ENCODE data around the gene HTR1B. TPM values are rescaled to one million over a fixed set of nuclear protein-coding genes. Genes with fewer than 3 reads are reported as not detected.

HTR1B gene
- total and polyA plus RNA-seq, 2 donors (not counting 3 experiments of a cell fraction or from before 2014, with no cell fraction given), result 57.5 to 68.7 TPM

DNA sequence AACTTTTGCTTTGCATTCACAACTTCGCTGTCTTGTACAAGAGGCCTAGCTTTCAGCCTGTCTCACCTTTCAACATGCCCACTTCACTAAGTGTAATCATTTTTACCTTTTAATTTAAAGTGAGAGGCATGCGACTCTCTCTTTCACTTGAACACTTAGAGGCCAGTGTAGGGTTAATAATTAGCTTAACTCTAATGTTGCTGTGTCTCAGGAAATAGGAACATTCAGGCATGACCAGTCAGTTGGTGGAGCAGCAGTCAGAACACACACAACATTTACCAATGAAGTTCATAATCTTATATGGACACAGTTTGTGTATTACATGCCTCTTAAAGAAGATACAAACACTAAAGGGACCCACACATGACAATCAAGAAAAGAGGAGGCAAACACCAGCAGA lies 47.6 kb downstream of the HTR1B start:
- DNase-seq (ENCODE audit: low read depth, low spot score) (no peak), FAIRE-seq (no peak)
- Histone ChIP-seq H3K4me1 (ENCODE audit: control insufficient read depth, extremely low read depth, insufficient read depth, low read length) (no peaks in the 10 kb centered on the region), H3K79me2 (ENCODE audit: control insufficient read depth, insufficient read depth, low read length) (no peaks in the 10 kb centered on the region), H3K4me3 (replicated peaks in 1 of 3; ENCODE audit: insufficient read depth in 1 of 3, low read depth in 1 of 3, low read length in 3 of 3) (no peak overlapping the region), H2AFZ (ENCODE audit: low read depth, low read length) (no peak overlapping the region), H3K36me3 (ENCODE audit: control insufficient read depth in 2 of 2, extremely low read depth in 1 of 2, insufficient read depth in 2 of 2, low read length in 2 of 2) (no peaks in the 10 kb centered on the region), H3K4me2 (ENCODE audit: insufficient read depth, low read length) (no peak overlapping the region), H3K9me3 (replicated peaks; ENCODE audit: control insufficient read depth, insufficient read depth, low read length) (no peaks in the 10 kb centered on the region), H3K27ac (ENCODE audit: insufficient read depth, low read depth, low read length) (no peak overlapping the region), H3K27me3 (ENCODE audit: control insufficient read depth in 2 of 2, insufficient read depth in 2 of 2, low read length in 2 of 2) (no peaks in the 10 kb centered on the region), H3K9me1 (replicated peaks; ENCODE audit: control insufficient read depth, extremely low read depth, insufficient read depth, low read length) (no peaks in the 10 kb centered on the region), H3K9ac (replicated peaks; ENCODE audit: extremely low read depth, insufficient read depth, low read length) (no peak overlapping the region), H4K20me1 (replicated peaks; ENCODE audit: control insufficient read depth, extremely low read depth, insufficient read depth, low read length) (no peaks in the 10 kb centered on the region)
- TF ChIP-seq POLR2AphosphoS5 (IDR thresholded peaks at IDR 0.05; ENCODE audit: insufficient read depth, low read depth, low read length), result no peak
- TF ChIP-seq, protein P1, sequence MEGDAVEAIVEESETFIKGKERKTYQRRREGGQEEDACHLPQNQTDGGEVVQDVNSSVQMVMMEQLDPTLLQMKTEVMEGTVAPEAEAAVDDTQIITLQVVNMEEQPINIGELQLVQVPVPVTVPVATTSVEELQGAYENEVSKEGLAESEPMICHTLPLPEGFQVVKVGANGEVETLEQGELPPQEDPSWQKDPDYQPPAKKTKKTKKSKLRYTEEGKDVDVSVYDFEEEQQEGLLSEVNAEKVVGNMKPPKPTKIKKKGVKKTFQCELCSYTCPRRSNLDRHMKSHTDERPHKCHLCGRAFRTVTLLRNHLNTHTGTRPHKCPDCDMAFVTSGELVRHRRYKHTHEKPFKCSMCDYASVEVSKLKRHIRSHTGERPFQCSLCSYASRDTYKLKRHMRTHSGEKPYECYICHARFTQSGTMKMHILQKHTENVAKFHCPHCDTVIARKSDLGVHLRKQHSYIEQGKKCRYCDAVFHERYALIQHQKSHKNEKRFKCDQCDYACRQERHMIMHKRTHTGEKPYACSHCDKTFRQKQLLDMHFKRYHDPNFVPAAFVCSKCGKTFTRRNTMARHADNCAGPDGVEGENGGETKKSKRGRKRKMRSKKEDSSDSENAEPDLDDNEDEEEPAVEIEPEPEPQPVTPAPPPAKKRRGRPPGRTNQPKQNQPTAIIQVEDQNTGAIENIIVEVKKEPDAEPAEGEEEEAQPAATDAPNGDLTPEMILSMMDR (IDR thresholded peaks at IDR 0.05; ENCODE audit: extremely low read depth in 1 of 2, insufficient read depth in 1 of 2, low read depth in 1 of 2, low read length in 2 of 2), result no peak
- TF ChIP-seq EZH2 (IDR thresholded peaks at IDR 0.05; ENCODE audit: borderline replicate concordance, low read depth, low read length, severe bottlenecking), result no peak
- POLR2A ChIA-PET, result no interaction called here
- dilution Hi-C loops (cut with MboI; ENCODE audit: extremely low pct_ligation_motif_present, low sequenced_read_pairs) (no loop called here), intact Hi-C loops (cut with micrococcal nuclease) (no loop called here)
- CTCF ChIA-PET, result no interaction called here
- BruUV-seq (replicated peaks), result no TSS peak

Other genes starting within 250 kb of the HTR1B start
- gene MEI4, start 189.5 kb upstream of the HTR1B start, total RNA-seq, result not detected in 2 replicates
- not detected in 2 replicates for gene MEI4, start 189.5 kb upstream of the HTR1B start, polyA plus RNA-seq